Kasumi-1 (cell line): ENCODE data around the gene CAP1.
"Not testable (repeated sequence)": the region's sequence is repeated elsewhere in the genome, so short reads cannot be mapped to it uniquely, and the experiment has no call there.

ENCODE experiments used
- DNase-seq, 2 experiments: peaks; one replicate each; lab custom pipeline; 2025; lab: John Stamatoyannopoulos, UW

The CAP1 gene, protein sequence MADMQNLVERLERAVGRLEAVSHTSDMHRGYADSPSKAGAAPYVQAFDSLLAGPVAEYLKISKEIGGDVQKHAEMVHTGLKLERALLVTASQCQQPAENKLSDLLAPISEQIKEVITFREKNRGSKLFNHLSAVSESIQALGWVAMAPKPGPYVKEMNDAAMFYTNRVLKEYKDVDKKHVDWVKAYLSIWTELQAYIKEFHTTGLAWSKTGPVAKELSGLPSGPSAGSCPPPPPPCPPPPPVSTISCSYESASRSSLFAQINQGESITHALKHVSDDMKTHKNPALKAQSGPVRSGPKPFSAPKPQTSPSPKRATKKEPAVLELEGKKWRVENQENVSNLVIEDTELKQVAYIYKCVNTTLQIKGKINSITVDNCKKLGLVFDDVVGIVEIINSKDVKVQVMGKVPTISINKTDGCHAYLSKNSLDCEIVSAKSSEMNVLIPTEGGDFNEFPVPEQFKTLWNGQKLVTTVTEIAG

GRCh38 chr1:40040511-40041465 is at the start of gene CAP1:
Gene CAP1 (plus strand): TSS chr1:40040729. CDS start chr1:40059347, 18,618 bp downstream.
- peak; percentile 95 for DNase-seq

GRCh38 chr1:39992234-39992633 is 48.3 kb upstream of the CAP1 start:
- DNase-seq = peak in 1 of 2 experiments; percentile 26

DNA sequence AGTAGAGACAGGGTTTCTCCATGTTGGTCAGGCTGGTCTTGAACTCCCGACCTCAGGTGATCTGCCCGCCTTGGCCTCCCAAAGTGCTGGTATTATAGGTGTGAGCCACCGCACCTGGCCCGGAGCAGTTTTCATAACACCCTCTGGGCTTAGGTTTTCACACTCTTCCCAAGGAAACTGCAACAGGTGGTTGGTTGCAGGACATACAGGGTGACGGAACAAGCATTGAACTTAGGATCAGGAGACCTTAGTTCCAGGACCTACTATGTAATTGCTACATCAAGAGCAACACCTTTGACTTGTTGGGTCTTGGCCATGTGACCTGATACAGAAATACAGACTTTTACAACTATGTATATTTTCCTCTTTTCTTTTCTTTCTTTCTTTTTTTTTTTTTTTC is 47.6 kb upstream of the CAP1 start:
- DNase-seq = no peak

DNA sequence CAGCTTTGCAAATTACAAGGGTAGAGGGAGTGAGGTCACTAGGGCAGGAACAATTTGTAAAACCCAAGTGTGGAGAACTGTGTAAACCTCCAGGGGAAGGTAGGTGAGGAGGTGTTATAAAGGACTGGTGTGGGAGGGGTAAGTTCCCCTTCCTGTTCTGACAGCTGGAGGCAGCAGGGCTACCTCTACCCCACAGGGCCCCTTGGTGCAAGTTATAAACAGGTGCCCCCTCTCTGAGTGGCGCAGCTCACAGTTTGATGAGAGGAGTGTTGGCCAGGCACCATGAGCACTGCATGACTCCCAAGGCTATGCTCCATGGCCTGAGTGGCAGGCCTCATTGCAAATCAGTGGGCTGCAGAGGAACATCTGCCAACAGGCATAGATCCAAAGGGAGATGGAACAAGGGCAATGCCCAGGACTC is 44.5 kb upstream of the CAP1 start:
- no peak for DNase-seq

- DNase-seq = no peak
These were observed 44.0 kb upstream of the CAP1 start for GRCh38 chr1:39996396-39997004.

- DNase-seq = no peak
These were observed 39.1 kb upstream of the CAP1 start for GRCh38 chr1:40001456-40001855.

- DNase-seq = no peak
These were observed 37.1 kb upstream of the CAP1 start for GRCh38 chr1:40003156-40004093.

DNA sequence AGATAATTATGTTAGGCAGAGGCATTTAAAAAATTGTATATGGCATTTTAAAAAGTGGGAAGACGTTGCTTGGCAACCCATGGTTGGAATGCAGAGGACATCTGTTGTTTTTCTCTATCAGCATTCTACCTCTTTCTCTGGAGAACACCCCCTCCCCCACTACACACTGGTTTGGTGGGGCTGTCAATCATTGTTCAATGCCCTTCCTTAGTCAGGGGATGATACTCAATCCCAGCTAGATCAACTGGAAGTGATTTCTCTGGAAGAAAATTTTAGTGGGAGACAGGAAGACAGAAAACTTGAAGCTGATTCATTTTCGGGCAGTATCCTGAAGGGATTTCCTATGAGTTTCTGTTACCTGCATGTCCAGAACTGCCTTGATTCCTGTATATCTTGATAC is 35.7 kb upstream of the CAP1 start:
- no peak for DNase-seq

GRCh38 chr1:40007481-40008034 is 33.0 kb upstream of the CAP1 start:
- DNase-seq = not testable (repeated sequence)

DNA sequence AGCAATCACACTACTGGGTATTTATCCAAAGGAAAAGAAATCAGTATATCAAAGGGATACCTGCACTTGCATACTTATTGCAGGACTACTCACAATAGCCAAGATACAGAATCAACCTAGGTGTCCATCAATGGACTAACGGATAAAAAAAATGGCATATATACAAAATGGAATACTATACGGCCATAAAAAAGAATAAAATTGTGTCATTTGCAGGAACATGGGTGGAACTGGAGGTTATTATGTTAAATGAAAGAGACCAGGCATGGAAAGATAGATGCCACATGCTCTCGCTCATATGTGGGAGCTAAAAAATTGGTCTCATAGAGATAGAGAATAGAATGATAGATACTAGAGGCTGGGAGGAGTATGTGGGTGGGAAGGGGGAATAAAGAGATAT is 29.3 kb upstream of the CAP1 start:
- no peak for DNase-seq

- peak; percentile 33 to 54 for DNase-seq
These were observed 26.2 kb upstream of the CAP1 start for GRCh38 chr1:40014253-40014706.

DNA sequence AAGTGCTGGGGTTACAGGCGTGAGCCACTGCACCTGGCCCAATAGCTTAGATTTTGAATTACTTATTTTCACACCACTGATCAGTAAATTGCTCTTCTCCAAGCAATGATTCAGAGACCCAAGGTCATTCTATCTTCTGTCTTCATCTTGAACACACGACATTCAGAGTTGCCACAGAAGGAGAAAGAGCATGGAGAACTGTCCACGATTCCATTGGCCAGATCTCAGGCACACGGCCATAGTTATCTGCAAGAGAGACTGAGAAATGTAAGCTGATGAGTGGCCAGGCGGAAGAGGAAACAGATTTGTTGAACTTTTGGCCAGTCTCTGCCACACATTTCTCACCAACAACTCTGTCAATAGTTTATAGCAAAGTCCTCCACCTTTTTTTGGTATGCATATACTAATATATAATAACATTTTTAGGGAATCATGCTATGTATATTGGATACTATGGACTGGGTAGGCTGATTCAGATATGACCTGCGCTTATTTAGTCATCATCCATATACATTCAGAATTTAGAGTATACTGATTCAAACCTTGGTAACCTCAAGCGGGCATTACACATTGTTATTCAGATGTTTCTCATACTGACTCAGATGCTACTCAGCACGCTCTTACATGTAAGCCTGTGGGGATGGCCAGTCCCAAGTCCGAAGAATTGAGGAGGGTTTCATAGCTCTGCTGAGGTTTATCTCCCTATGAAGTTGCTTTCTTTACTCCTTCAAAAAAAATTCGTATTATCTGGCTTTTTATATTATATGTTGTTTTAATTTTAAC is 25.5 kb upstream of the CAP1 start:
- no peak for DNase-seq

GRCh38 chr1:40017951-40018575 is 22.5 kb upstream of the CAP1 start:
- peak; percentile 40 to 55 for DNase-seq

DNA sequence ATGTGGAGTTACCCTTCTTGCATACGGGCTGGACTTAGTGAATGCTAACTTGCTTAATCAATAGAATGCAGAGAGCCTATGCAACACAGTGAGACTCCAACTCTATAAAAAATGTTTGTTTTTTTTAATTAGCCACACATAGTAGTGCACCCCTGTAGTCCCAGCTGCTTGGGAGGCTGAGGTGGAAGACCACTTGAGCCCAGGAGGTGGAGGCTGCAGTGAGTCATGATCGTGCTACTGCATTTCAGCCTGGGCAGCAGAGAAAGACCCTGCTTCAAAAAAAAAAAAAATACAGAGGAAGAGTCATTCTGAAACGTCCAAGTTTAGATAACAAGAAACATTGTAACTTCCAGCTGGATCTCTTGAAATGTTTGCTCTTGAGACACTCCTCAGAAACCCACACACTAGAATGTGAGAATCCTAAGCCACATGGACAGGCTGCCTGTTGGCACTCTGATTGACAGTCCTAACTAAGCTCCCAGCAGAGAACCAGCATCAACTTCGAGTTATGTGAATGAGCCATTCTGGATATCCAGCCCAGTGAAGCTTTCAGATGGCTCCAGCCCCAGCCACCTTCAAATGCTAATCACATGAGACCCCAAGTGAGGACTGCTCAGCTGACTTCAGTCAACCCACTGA is 20.0 kb upstream of the CAP1 start:
- no peak for DNase-seq

GRCh38 chr1:40023379-40023944 is 17.1 kb upstream of the CAP1 start:
- DNase-seq = no peak

DNA sequence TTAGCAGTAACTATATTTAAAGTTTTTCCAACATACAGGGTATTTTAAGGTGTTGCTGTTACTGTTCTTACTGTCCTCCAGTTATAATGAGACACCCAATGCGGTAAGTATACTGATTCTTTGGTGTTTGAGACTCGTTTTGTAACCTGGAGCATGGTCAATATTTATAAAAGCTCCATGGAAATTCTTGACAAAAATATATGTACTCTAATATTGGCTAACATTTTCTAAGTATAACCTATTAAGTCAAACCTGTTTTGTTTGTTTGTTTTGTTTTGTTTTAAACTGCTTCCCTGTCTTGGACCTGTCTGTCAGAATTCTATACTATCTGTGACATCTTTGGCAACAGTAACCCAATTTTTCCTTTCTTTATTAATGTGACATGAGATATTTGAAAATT is 15.9 kb upstream of the CAP1 start:
- DNase-seq = no peak

DNA sequence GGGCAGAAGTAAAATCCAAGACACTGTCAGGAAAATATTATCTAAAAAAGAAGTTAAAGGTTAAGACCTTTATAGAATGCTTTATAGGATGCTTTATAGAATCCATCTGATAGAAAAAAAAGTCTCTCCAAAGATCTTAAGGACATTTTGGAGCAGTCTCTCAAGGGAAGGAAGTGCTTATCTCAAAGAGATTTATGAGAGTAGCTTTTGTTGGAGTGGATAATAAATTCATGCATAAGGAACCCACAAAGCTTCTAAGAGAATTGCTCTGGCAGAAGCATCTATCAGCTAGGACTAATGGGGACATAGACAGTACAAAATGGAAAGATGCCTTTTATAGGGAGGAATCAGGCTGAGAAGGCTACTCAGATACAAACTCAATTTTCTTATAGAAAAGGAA is 12.9 kb upstream of the CAP1 start:
- no peak for DNase-seq

DNA sequence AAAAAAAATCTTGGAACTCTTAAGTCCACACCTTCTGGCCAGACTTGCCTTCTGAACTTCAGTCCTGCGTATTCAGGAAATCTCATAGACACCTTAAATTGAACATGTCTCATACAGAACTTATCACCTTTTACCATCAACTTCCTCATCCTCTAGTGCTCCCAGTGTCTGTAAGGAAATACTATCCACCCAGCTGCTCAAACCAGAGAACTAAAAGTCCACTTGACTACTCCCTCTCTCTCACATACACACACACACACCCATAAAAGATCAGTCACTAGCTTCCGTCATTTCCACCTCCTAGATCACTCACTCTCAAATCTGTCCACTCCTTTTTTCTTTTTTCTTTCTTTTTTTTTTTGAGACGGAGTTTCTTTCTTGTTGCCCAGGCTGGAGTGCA is 10.9 kb upstream of the CAP1 start:
- DNase-seq = peak; percentile 51 to 62
